Left forelimb (tissue), 1 donor: ENCODE results near the gene MYO1H.
"Not testable (repeated sequence)": the region's sequence is repeated elsewhere in the genome, so short reads cannot be mapped to it uniquely, and the experiment has no call there.

Experiments used
- DNase-seq: peaks from one replicate; pipeline ENCODE4 v3.0.0-alpha.2; 2018; ENCODE audit warnings: low spot score

MYO1H gene

DNA sequence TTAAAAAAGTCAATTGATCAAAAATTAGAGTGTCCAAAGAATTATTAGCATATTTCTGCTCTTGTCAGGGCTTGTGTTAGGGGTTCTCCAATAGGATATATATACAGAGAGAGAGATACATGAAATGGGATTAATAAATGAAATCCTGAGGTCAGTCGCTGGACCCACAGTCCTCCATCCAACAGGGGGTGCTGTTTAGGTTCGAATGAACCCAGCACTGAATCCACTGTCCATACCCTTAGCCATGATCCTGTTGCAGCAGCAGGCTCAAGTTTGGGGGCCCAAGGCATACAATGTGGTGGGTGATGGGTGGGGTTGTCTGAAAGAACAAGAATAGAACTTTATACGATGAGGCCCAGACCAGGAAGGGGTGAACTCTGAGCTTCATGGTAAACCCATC lies 780 bp upstream of the MYO1H start:
- no peak for DNase-seq

DNA sequence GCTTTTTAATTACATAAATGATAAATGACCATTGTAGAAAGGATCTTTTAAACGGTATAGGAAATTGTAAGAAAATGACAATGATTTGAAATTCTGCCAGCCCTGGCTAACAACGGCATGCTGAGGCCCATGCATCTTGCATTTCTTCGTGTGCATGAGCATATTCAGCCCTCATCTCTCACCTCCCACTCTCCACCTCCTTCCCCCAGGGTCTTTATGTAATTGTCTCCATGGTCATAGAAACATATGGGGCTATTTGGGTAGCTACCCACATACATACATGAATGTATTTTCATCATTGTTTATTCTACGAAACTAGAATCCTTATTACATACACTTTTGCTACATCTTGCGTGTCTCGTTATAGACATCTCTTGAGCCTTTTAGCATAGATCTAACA lies 4.5 kb downstream of the MYO1H start:
- DNase-seq: no peak

DNA sequence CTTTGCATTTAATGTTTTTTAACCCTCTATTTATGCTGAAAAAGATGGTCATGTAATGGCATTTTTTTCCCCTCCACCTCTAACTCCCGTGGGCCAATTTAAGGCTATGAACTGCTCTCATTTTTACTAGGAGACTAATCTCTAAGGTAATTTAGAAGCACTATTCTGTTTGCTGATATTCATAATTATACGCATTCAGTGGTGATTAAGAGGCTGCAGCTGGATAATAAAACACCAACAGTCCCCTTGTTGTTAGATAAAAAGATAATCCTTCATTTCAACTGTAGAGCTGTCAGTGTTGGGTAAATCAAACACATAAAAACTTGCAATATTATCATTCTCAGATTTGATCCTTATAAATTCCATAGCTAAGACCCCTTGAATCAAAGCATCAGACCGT lies 8.9 kb downstream of the MYO1H start:
- no peak for DNase-seq

DNA sequence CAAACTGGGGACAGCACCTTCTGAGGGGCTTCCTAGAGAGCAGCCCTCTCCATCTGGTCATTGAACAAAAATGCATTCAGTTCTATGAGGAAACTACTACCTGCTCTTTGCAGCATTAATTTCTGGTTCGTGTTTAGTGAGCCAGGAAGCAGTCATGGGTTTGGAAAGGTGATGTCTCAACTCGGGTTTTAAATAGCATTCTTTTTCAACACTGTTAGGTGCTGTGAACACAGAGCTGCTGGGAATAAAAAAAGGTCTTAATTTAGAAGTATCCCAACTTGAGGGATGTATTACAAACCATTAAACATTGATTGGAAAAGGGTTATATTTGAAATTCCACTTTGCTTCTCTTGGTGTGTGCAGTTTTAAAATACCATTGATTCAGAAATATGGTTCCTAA lies 9.3 kb downstream of the MYO1H start:
- DNase-seq: no peak

DNA sequence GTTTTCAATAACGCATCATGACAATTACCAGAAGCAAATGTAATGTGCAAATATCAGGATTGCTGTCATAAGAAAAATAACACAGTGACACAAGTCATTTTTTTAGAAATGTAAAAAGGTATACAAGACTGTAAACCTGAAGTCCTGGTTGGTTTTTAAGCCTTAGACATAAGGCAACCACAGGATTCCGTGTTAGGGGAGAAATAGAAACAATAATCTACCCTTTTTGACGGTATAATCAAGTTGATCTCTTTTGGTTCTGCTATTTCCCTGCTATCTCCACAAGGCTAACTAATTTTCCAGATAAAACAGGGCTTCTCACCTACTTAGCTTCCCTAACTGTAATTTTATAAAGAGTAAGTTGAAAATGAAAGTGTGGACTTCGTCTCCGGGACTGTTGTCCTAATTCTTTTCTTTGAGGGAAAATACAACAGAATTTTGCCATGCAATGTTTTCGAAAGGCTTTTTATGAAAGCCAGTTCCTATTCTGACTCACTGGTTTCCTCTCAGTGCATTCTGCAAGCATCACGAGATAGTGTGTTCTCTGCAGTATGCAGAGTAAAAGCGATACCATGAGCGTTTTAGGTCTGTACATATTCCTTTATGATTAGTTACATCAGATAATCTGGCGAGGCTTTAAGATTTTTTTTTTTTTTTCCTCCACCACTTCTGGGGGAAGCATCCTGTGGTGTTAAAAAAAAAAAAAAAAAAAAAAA lies 10.6 kb downstream of the MYO1H start:
- no peak for DNase-seq

DNA sequence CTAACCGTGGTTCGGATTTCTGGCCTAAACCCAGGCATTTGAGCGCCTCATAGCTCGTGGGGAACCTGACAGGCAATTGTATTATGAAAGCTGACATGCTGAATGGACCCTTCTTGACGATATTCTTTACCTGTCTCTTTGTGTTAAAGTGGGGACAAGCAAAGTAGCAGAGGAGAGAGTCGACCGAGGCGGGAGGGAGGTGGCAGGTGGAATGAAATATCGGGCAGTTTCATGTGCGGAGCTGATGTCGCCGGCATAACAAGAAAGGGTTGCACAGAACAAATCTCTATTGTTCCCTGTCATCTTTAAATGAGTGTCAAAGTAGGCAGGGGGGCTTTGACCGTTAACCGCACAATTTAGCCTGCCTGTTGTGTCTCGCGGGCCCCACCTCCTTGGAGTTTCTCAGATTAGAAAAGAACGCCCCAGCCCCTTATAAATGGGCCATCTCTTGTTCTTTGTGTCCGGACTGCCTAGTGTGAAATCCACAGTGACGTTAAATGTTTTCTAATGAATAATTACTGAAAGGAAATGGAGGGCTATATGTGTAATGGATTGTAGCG lies 11.5 kb downstream of the MYO1H start:
- no peak for DNase-seq

GRCh38 chr12:109369831-109370230 lies 22.1 kb downstream of the MYO1H start:
- no peak for DNase-seq

GRCh38 chr12:109377139-109377685 lies 29.5 kb downstream of the MYO1H start:
- DNase-seq: no peak

DNA sequence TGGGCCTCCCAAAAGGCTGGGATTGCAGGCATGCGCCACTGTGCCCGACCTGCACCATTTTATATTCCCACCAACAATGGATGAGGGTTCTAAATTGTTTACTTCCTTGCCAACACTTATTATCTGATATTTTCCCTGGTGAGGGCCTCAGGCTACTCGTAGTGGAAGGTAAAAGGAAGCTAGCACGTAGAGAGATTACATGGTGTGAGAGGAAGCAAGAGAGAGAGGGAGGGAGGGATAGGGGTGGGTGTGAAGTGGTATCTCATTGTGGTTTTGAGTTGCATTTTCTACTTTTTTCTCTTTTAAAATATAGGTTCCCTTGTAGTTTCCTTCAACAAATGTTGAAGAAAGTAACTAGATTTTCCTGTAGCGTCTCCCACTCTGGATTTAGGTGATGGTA lies 30.9 kb downstream of the MYO1H start:
- no peak for DNase-seq

GRCh38 chr12:109382031-109382430 lies 34.3 kb downstream of the MYO1H start:
- DNase-seq: no peak

GRCh38 chr12:109383240-109383639 lies 35.5 kb downstream of the MYO1H start:
- DNase-seq: no peak

DNA sequence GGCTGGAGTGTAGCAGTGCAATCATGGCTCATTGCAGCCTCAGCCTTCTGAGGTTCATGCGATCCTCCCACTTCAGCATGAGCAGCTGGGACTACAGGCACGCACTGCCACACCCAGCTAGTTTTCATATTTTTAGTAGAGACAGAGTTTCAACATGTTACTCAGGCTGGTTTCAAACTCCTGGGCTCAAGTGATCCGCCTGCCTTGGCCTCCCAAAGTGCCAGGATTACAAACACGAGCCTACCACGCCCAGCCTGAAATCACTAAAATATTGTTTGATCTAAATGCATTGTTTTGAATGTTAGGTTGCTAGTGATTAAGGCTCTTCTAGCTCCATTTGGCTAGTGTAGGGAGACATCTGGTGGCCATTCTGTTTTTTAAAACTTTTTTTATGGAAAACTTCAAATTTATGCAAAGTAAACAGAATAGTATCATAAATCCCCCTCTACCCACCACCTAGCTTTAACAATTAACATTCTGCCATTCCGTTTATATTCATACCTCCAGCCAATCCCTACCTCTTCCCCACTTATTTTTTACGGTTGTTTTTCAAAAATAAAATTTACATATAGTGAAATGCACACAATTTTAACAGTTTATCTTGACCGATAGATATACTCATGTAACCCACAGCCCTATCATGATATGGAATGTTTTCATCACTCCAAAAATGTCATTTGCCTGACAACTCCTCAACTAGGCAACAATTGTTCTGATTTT lies 37.8 kb downstream of the MYO1H start:
- no peak for DNase-seq

DNA sequence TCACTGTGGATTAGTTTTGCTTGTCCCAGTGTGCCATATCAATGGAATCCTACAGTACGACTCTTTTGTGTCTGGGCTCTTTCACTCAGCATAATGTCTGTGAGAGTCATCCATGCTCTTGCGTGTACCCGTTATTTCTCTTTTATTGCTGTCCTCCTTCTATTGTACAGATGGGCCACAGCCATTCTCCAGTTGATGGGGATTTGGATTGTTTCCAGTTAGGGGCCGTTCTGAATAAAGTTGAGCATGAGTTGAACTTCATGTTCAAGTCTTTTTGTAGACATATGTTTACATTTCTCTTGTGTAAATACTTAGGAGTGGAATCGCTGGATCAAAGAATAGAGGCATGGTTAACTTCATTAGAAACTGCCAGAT lies 38.3 kb downstream of the MYO1H start:
- DNase-seq: no peak

DNA sequence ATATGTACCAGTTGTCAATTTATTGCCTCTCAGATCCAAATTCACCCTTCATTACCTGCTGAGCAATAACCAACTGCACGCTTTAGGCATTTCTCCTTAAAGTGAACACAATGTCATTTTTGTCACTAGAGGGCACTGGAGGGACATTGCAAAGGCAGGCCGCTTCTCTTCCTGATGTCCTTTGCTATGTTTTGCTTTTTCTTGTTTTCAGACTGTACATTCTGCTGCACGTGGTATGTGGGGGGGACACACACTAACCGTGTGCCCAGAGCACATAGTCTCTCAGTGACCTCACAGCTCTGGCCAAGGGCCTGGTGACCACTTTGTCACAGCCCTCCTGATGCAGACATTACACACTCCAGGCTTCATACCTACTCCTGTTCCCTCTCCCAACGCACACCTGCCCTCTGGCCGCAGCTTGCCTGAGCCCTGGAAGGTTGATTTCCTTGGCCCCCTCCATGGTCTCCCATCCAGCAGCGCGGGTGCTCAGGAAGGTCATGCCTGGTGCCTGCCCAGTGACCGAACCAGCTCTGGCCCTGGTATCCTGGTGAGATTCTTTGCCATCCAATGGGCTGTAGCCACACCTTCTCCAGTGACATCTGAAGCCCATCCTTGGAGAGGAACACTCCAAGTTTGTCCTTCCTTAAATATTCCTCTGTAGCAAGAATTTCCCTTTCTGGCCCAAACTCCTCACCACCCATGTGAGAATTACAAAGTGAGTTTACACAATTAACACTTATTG lies 39.9 kb downstream of the MYO1H start:
- DNase-seq: no peak

GRCh38 chr12:109388167-109388563 lies 40.5 kb downstream of the MYO1H start:
- no peak for DNase-seq

- no peak for DNase-seq
Observed at GRCh38 chr12:109389146-109389545, 41.4 kb downstream of the MYO1H start.

GRCh38 chr12:109393437-109394345 lies 46.0 kb downstream of the MYO1H start:
- no peak for DNase-seq

DNA sequence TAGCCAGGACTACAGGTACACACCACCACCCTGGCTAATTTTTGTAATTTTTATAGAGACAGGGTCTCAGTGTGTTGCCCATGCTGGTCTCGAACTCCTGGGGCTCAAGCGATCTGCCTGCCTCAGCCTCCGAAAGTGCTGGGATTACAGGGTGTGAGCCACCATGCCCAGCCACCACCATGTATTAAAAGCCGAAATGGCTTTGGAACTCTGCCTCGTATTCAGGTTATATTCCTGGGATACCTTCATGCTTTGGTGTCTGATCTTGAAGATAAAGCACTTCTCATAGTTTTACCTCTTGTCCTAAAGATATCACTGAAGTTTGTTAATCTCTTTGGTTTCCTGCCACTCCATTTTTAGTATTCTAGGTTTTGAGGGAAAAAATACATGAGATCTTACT lies 47.2 kb downstream of the MYO1H start:
- DNase-seq: no peak

DNA sequence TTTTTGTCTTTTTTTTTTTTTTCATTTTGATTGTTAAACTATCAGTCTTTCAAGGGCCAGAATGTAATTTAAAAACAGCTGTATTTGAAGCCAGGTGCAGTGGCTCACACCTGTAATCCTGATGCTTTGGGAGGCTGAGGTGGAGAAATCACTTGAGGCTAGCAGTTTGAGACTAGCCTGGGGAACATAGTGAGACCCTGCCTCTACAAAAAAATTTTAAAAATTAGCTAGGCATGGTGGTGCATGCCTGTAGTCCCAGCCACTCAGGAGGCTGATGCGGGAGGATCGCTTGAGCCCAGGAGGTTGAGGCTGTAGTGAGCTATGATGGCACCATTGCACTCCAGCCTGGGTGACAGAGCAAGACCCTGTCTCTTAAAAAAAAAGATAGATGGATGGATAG lies 57.1 kb downstream of the MYO1H start:
- not testable (repeated sequence) for DNase-seq

- DNase-seq: not testable (repeated sequence)
Observed at GRCh38 chr12:109406147-109406546, 58.4 kb downstream of the MYO1H start.

DNA sequence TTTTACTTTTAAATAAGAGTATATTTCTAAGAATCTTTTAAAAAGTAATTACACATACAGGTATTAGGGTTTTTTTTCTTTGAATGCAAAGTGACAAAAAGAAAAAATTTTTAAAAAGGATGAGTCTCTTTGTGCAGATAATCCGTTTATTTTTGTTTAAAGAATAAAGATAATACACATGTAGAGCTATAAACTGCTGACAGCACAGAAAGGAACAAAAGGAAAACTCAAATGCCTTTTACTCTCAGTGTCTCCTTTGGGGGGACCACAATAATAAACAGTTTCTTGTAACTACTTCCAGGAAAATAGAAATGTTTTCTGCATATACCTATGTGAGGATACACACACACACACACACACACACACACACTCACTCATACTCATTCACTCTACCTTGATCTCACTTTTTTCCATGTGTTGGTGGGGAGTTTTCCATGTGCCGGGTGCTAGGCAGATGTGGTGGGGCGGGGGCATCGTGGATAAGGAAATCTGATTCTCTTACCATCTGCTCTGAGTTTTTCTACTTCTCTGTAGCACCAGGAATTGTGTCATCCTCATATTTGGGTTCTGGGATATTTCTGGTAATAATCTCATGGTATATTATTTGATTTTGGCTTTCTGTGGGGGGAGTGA lies 71.3 kb downstream of the MYO1H start:
- DNase-seq: no peak
